Common myeloid progenitor, CD34-positive (primary cell): ENCODE results near the gene MET.

Source experiments
- CTCF ChIA-PET: fragments of 350-600 bp; sonication (Branson Sonifier 250); formaldehyde crosslinking; loops from one replicate; lab custom pipeline; 2021; ENCODE audit warnings: antibody characterized with exemption; lab: Charles Lee
- POLR2A ChIA-PET: fragments of 350-600 bp; sonication (Branson Sonifier 250); formaldehyde crosslinking; loops from one replicate; lab custom pipeline; 2021; ENCODE audit warnings: antibody characterized with exemption; lab: Charles Lee
- DNase-seq, 3 donors: peaks; one replicate each; pipeline versions ENCODE4 v3.0.0 to v3.0.0-alpha.2; 2013
- H3K27ac ChIP-seq, 2 experiments: 1 replicate in 1 of 2; 2 replicates in 1 of 2; pipeline ENCODE4 v1.7.0; 2013; ENCODE audit warnings: inconsistent platforms in 2 of 2, low read length in 2 of 2, mild to moderate bottlenecking in 2 of 2, low read depth in 1 of 2, moderate library complexity in 1 of 2; ENCODE audit not compliant: severe bottlenecking in 2 of 2, insufficient read depth in 1 of 2, poor library complexity in 1 of 2
- H3K27me3 ChIP-seq, 5 experiments: replicated peaks in 2 of 5; 1 replicate in 3 of 5; 2 replicates in 2 of 5; pipeline versions ENCODE4 v1.6.1 to v1.7.0; 2013; ENCODE audit warnings: low read length in 4 of 5, mild to moderate bottlenecking in 2 of 5, moderate library complexity in 2 of 5, inconsistent platforms in 1 of 5; ENCODE audit not compliant: insufficient read depth in 5 of 5, control insufficient read depth in 4 of 5
- H3K36me3 ChIP-seq, 4 experiments: 1 replicate in 2 of 4; 2 replicates in 2 of 4; pipeline versions ENCODE4 v1.6.1 to v1.7.0; 2013; ENCODE audit warnings: low read length in 3 of 4, control low read depth in 1 of 4, mild to moderate bottlenecking in 1 of 4; ENCODE audit not compliant: control insufficient read depth in 4 of 4, insufficient read depth in 4 of 4
- H3K4me1 ChIP-seq, 4 experiments: 1 replicate in 3 of 4; 2 replicates in 1 of 4; pipeline versions ENCODE4 v1.6.1 to v1.7.1; 2013; ENCODE audit warnings: low read length in 3 of 4, mild to moderate bottlenecking in 3 of 4, control low read depth in 1 of 4, inconsistent platforms in 1 of 4, moderate library complexity in 1 of 4; ENCODE audit not compliant: control insufficient read depth in 4 of 4, insufficient read depth in 4 of 4; ENCODE audit errors: control extremely low read depth in 1 of 4
- H3K4me3 ChIP-seq, 7 experiments: 1 replicate in 4 of 7; 2 replicates in 3 of 7; pipeline versions ENCODE4 v1.5.1 to v1.7.0; 2013; ENCODE audit warnings: mild to moderate bottlenecking in 7 of 7, low read length in 6 of 7, moderate library complexity in 6 of 7, inconsistent platforms in 2 of 7, low read depth in 2 of 7, control low read depth in 1 of 7; ENCODE audit not compliant: insufficient read depth in 4 of 7, control insufficient read depth in 1 of 7; ENCODE audit errors: extremely low read depth in 1 of 7
- H3K9me3 ChIP-seq, 5 experiments: 1 replicate in 4 of 5; 2 replicates in 1 of 5; pipeline versions ENCODE4 v1.6.1 to v1.7.1; 2013; ENCODE audit warnings: low read length in 4 of 5, mild to moderate bottlenecking in 2 of 5, inconsistent platforms in 1 of 5, low read depth in 1 of 5, moderate library complexity in 1 of 5; ENCODE audit not compliant: control insufficient read depth in 4 of 5, insufficient read depth in 2 of 5; ENCODE audit errors: control extremely low read depth in 1 of 5
- WGBS: methylation state at CpG from one replicate; pipeline ENCODE4 v1.1.5; 2013; ENCODE audit not compliant: insufficient coverage; 5-methylcytosine and 5-hydroxymethylcytosine counted together

MET gene

GRCh38 chr7:116709336-116709735 lies 37.3 kb downstream of the MET start:
- 100% methylated on average over 1 of the region's 4 CpGs for WGBS
- no peaks in the 10 kb centered on the region for H3K4me1 ChIP-seq
- no peak overlapping the region for H3K4me3 ChIP-seq
- ChIA-PET CTCF (no interaction called here), POLR2A (no interaction called here)
- H3K27ac ChIP-seq, result no peak overlapping the region
- no peaks in the 10 kb centered on the region for H3K27me3 ChIP-seq
- H3K36me3 ChIP-seq, result no peaks in the 10 kb centered on the region
- no peak for DNase-seq
- H3K9me3 ChIP-seq, result no peaks in the 10 kb centered on the region

GRCh38 chr7:116710764-116711452 lies 38.9 kb downstream of the MET start:
- H3K36me3 ChIP-seq, result no peaks in the 10 kb centered on the region
- H3K9me3 ChIP-seq, result no peaks in the 10 kb centered on the region
- H3K4me1 ChIP-seq, result no peaks in the 10 kb centered on the region
- no peaks in the 10 kb centered on the region for H3K27me3 ChIP-seq
- no peak for DNase-seq
- ChIA-PET POLR2A (no interaction called here), CTCF (no interaction called here)
- H3K27ac ChIP-seq, result no peak overlapping the region
- 86% methylated on average over 1 of the region's 3 CpGs for WGBS
- no peak overlapping the region for H3K4me3 ChIP-seq

DNA sequence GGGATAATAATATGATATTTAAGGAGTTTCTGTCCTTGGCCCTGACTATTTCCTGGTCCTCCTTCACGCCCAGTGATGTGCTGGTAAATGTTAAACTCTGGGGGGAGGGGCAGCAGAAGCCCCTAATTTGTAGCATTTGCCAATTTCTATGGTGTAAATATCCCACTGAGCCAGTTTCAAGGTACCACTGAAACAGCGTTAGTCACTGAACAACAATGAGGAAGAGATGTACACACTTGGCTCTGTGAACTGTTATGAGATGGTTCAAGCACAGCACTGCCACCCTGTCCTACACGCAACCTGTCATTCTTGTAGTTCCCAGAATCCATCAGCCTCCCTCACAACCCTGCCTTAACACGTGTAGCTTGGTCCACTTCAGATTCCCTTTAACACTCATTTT lies 39.8 kb downstream of the MET start:
- H3K27ac ChIP-seq, result no peak overlapping the region
- no peaks in the 10 kb centered on the region for H3K4me1 ChIP-seq
- POLR2A ChIA-PET, result no interaction called here
- H3K9me3 ChIP-seq, result no peaks in the 10 kb centered on the region
- H3K27me3 ChIP-seq, result no peaks in the 10 kb centered on the region
- H3K4me3 ChIP-seq, result no peak overlapping the region
- CTCF ChIA-PET, result no interaction called here
- no peaks in the 10 kb centered on the region for H3K36me3 ChIP-seq
- no peak for DNase-seq
- WGBS, result 97% methylated on average over 3 of the region's 4 CpGs

- Histone ChIP-seq H3K4me3 (no peak overlapping the region), H3K36me3 (no peaks in the 10 kb centered on the region), H3K4me1 (no peaks in the 10 kb centered on the region), H3K27me3 (no peaks in the 10 kb centered on the region), H3K27ac (no peak overlapping the region), H3K9me3 (no peaks in the 10 kb centered on the region)
- no peak for DNase-seq
- CTCF ChIA-PET, result no interaction called here
- 89% methylated on average over 2 of the region's 4 CpGs for WGBS
- POLR2A ChIA-PET, result no interaction called here
Observed at GRCh38 chr7:116713500-116713899, 41.5 kb downstream of the MET start.

- H3K27me3 ChIP-seq, result no peaks in the 10 kb centered on the region
- no peaks in the 10 kb centered on the region for H3K9me3 ChIP-seq
- H3K4me1 ChIP-seq, result no peaks in the 10 kb centered on the region
- H3K27ac ChIP-seq, result no peak overlapping the region
- H3K36me3 ChIP-seq, result no peaks in the 10 kb centered on the region
- CTCF ChIA-PET, result no interaction called here
- H3K4me3 ChIP-seq, result no peak overlapping the region
- POLR2A ChIA-PET, result interaction anchor here (0.7 kb wide), 1 partner anchor 78 kb away, joined by 3 read pairs; no protein-coding TSS in a partner anchor
- no peak for DNase-seq
Observed at GRCh38 chr7:116713918-116714317, 41.9 kb downstream of the MET start.

DNA sequence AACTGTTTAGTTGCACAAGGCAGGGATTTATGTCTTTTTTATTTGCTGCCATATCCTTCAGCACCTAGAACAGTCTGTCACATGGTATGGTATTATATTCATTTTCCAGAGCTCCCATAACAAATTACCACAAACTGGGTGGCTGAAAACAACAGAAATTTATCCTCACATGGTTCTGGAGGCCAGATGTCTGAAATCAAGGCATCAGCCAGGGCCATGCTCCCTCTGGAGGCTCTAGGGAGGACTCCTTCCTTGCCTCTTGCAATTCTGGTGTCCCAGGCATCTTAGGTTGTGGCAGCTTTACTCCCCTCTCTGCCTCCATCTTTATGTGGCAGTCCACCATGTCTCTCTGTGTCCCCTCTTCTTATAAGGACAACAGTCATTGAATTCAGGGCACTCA lies 43.1 kb downstream of the MET start:
- Histone ChIP-seq H3K36me3 (no peaks in the 10 kb centered on the region), H3K9me3 (no peaks in the 10 kb centered on the region), H3K27ac (no peak overlapping the region), H3K4me3 (no peak overlapping the region), H3K27me3 (no peaks in the 10 kb centered on the region), H3K4me1 (no peaks in the 10 kb centered on the region)
- no peak for DNase-seq
- CTCF ChIA-PET, result no interaction called here
- POLR2A ChIA-PET, result no interaction called here

DNA sequence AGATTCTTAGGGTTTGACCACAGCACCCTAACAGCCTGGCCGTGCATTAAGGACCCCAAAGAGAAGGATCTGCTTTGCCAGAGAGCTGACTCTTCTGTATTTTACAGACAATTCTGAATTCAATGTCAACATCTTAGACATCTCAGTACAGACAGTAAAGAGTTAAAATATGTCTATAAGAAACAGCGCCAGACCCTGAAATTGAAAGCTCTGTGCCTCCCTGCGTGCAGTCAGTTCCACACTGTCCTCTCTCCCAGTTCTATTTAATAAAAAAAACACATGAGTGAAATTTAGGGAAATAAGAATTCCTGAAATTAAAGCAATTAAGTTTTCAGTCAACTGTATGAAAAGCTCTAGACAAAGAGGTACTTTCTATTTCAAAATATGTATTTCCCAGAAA lies 45.1 kb downstream of the MET start:
- Histone ChIP-seq H3K27ac (no peak overlapping the region), H3K36me3 (no peaks in the 10 kb centered on the region), H3K27me3 (no peaks in the 10 kb centered on the region), H3K4me3 (no peak overlapping the region), H3K9me3 (no peaks in the 10 kb centered on the region), H3K4me1 (no peaks in the 10 kb centered on the region)
- 80% methylated on average over 1 of the region's 3 CpGs for WGBS
- ChIA-PET CTCF (interaction anchor here (0.8 to 1.1 kb wide), 2 partner anchors 10 to 16 kb away, joined by 3 read pairs; no protein-coding TSS in a partner anchor), POLR2A (no interaction called here)
- DNase-seq, result no peak
